Inferior parietal cortex (tissue), 1 donor: ENCODE measurements around the gene TMEM273.
"Not testable (repeated sequence)": the region's sequence is repeated elsewhere in the genome, so short reads cannot be mapped to it uniquely, and the experiment has no call there.

Experiments used
- DNase-seq: peaks from one replicate; pipeline ENCODE4 v3.0.0-alpha.2; 2016; ENCODE audit errors: extremely low spot score

The TMEM273 gene

GRCh38 chr10:49205206-49205605 is 17.0 kb upstream of the TMEM273 start:
- no peak for DNase-seq

- no peak for DNase-seq
Measured at GRCh38 chr10:49204119-49204518, 15.9 kb upstream of the TMEM273 start.

- no peak for DNase-seq
Measured at GRCh38 chr10:49202266-49202665, 14.1 kb upstream of the TMEM273 start.

- DNase-seq: no peak
Measured at GRCh38 chr10:49200854-49201253, 12.7 kb upstream of the TMEM273 start.

GRCh38 chr10:49197171-49197570 is 9.0 kb upstream of the TMEM273 start:
- no peak for DNase-seq

GRCh38 chr10:49195864-49196263 is 7.7 kb upstream of the TMEM273 start:
- not testable (repeated sequence) for DNase-seq

GRCh38 chr10:49194212-49194920 is 6.2 kb upstream of the TMEM273 start:
- DNase-seq: no peak

- no peak for DNase-seq
Measured at GRCh38 chr10:49191349-49191748, 3.2 kb upstream of the TMEM273 start.

- DNase-seq: no peak
Measured at GRCh38 chr10:49189422-49189821, 1.2 kb upstream of the TMEM273 start.

- no peak for DNase-seq
Measured at GRCh38 chr10:49187044-49187484, 1.1 kb downstream of the TMEM273 start.

GRCh38 chr10:49186613-49187012 is 1.6 kb downstream of the TMEM273 start:
- DNase-seq: no peak

GRCh38 chr10:49185213-49185612 is 3.0 kb downstream of the TMEM273 start:
- DNase-seq: no peak

GRCh38 chr10:49184642-49185111 is 3.5 kb downstream of the TMEM273 start:
- no peak for DNase-seq

GRCh38 chr10:49183596-49184542 is 4.3 kb downstream of the TMEM273 start:
- DNase-seq: no peak

GRCh38 chr10:49182776-49183175 is 5.4 kb downstream of the TMEM273 start:
- no peak for DNase-seq

- DNase-seq: no peak
Measured at GRCh38 chr10:49180444-49180860, 7.7 kb downstream of the TMEM273 start.

GRCh38 chr10:49179699-49180443 is 8.3 kb downstream of the TMEM273 start:
- no peak for DNase-seq

- no peak for DNase-seq
Measured at GRCh38 chr10:49178489-49179471, 9.4 kb downstream of the TMEM273 start.

GRCh38 chr10:49177391-49178355 is 10.5 kb downstream of the TMEM273 start:
- peak; percentile 50 for DNase-seq
